ENCODE results near the gene SLC17A9.

DNA sequence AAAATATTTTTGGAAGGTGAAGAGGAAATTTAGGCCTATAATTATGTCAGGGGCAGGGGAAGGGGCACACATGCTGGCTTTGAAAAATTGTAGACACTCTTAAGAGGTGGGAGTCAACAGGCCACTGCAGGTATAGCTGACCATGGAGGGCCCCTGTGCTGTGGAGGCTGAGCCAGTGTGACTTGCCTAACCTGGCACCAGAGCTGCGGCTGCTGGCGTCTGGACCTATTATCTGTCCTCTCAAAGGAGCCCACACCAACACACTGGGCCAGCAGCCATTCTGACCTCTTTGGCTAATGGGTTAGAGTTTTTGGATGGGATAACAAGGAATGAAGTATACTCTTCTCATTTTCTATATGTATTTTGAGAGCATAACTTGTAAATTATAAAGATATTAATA lies 10.1 kb upstream of the SLC17A9 start:
- TF ChIP-seq, protein P1, sequence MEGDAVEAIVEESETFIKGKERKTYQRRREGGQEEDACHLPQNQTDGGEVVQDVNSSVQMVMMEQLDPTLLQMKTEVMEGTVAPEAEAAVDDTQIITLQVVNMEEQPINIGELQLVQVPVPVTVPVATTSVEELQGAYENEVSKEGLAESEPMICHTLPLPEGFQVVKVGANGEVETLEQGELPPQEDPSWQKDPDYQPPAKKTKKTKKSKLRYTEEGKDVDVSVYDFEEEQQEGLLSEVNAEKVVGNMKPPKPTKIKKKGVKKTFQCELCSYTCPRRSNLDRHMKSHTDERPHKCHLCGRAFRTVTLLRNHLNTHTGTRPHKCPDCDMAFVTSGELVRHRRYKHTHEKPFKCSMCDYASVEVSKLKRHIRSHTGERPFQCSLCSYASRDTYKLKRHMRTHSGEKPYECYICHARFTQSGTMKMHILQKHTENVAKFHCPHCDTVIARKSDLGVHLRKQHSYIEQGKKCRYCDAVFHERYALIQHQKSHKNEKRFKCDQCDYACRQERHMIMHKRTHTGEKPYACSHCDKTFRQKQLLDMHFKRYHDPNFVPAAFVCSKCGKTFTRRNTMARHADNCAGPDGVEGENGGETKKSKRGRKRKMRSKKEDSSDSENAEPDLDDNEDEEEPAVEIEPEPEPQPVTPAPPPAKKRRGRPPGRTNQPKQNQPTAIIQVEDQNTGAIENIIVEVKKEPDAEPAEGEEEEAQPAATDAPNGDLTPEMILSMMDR (conservative IDR thresholded peaks at IDR 0.05), result no peak
- no peak for TF ChIP-seq ZFX (IDR thresholded peaks at IDR 0.05)

Data from C4-2B (cell line).